GM12878 (cell line): ENCODE measurements around the gene SRGAP2C.
"Not testable (repeated sequence)": the region's sequence is repeated elsewhere in the genome, so short reads cannot be mapped to it uniquely, and the experiment has no call there.

ENCODE experiments used
- EP300 ChIP-seq, 2 experiments: fragments of 150-350 bp in 1 of 2; IDR thresholded peaks; 2 replicates each; pipeline ENCODE4 v1.6.1; 2011 to 2012; ENCODE audit warnings: low read depth in 2 of 2, low read length in 2 of 2, borderline replicate concordance in 1 of 2, improper control_type of control experiment in 1 of 2, inconsistent platforms in 1 of 2; ENCODE audit not compliant: control insufficient read depth in 1 of 2
- EZH2 ChIP-seq: IDR thresholded peaks from 2 replicates; pipeline ENCODE4 v1.6.1; 2012; ENCODE audit warnings: low read depth, mild to moderate bottlenecking, control low read depth, inconsistent platforms, low read length, borderline replicate concordance; ENCODE audit not compliant: control insufficient read depth
- MXI1 ChIP-seq: fragments of 150-350 bp; IDR thresholded peaks from 2 replicates; pipeline ENCODE4 v1.6.1; 2011; ENCODE audit warnings: low read depth, mild to moderate bottlenecking, inconsistent platforms, low read length, improper control_type of control experiment
- SMAD5 ChIP-seq: IDR thresholded peaks from 2 replicates; pipeline ENCODE4 v1.6.1; 2016; ENCODE audit warnings: antibody characterized with exemption, low read depth
- SMARCA5 ChIP-seq: fragments of 450-650 bp; IDR thresholded peaks from 2 replicates; pipeline ENCODE4 v1.6.1; 2017; ENCODE audit warnings: mild to moderate bottlenecking
- YY1 ChIP-seq: IDR thresholded peaks from 2 replicates; pipeline ENCODE4 v1.6.1; 2011; ENCODE audit warnings: low read depth, mild to moderate bottlenecking, low read length
- ZNF274 ChIP-seq: IDR thresholded peaks from one replicate; pipeline ENCODE4 v1.8.0; 2011; ENCODE audit not compliant: insufficient read length, insufficient read depth
- ZNF384 ChIP-seq: IDR thresholded peaks from 2 replicates; pipeline ENCODE4 v1.6.1; 2012; ENCODE audit warnings: low read depth, mild to moderate bottlenecking, low read length, improper control_type of control experiment, borderline replicate concordance
- TF ChIP-seq, protein P1 (sequence below), 3 experiments: IDR thresholded peaks in 2 of 3; conservative IDR thresholded peaks in 1 of 3; 2 replicates each; pipeline ENCODE4 v1.5.1; 2011; ENCODE audit warnings: low read depth in 3 of 3, low read length in 3 of 3, mild to moderate bottlenecking in 3 of 3, control low read depth in 2 of 3, moderate library complexity in 2 of 3, inconsistent platforms in 1 of 3, mixed read lengths in 1 of 3; ENCODE audit not compliant: control insufficient read depth in 2 of 3, insufficient read depth in 1 of 3; ENCODE audit errors: extremely low read depth in 1 of 3
- TF ChIP-seq, protein P2 (sequence below): IDR thresholded peaks from 2 replicates; pipeline ENCODE4 v1.6.1; 2011; ENCODE audit warnings: low read depth, mild to moderate bottlenecking, low read length, moderate library complexity, borderline replicate concordance; ENCODE audit errors: extremely low read depth
- TF ChIP-seq, protein P3 (sequence below): IDR thresholded peaks from 2 replicates; pipeline ENCODE4 v1.6.1; 2012; ENCODE audit warnings: low read depth, low read length, improper control_type of control experiment
- TF ChIP-seq, protein P4 (sequence below): IDR thresholded peaks from 2 replicates; pipeline ENCODE4 v1.6.1; 2011; ENCODE audit warnings: borderline replicate concordance, low read depth, mild to moderate bottlenecking, moderate library complexity, mixed read lengths, low read length; ENCODE audit not compliant: insufficient read depth; ENCODE audit errors: extremely low read length
- TF ChIP-seq, protein P5 (sequence below): fragments of 450-650 bp; IDR thresholded peaks from 2 replicates; pipeline ENCODE4 v1.6.1; 2017; ENCODE audit warnings: low read depth, mild to moderate bottlenecking, moderate library complexity

DNA sequence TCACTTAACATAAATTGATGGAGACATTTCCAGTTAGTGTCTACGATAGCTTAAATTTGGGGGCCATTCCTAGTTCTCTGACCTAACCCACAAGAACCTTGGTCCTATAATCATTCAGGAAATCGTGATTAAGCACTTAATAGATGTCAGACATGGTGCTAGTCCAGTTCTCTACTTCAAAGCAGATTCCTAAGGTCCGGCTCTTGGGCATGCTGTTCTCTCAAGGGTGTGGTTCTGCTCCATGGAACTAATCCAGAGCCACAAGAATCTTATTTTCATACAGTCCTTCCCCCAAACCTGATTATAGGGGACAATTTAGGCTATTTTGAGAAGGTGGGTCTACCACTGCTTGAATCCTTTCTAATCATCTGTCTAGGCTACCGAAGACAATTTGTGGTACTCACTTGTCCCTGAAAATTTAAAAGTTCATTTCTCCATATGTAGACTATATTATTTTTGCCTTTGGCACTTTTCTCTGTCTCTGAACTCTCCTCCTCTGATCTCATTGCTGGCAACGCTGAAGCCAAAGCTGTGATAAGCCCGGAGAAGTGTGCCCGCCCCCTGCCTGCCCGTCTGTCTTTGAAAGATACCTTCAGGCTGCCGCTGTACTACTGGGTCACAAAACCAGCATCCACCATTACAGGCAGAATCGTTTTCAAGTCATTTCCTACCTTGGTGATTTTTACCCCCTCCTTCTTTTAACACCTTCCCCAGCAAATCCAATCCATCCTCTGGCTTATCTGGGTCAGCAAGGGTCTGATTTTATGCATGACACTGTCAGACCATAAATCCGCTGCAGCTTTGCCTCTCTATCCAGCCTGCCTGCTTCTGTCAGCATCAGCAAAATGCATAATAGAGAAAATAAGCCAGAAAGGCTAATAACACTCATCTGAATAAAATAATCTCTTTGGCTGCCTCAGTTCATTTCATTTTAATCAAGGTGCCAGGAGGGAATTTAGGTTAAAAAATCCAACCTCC lies 133.0 kb downstream of the SRGAP2C start:
- TF ChIP-seq MXI1; ZNF274; SMARCA5; SMAD5; ZNF384; YY1; EZH2; EP300 (IDR thresholded peaks at IDR 0.05; ENCODE audit: borderline replicate concordance in 1 of 2, control insufficient read depth in 1 of 2, low read depth in 2 of 2, low read length in 2 of 2): not testable (repeated sequence)
- TF ChIP-seq, protein P1, sequence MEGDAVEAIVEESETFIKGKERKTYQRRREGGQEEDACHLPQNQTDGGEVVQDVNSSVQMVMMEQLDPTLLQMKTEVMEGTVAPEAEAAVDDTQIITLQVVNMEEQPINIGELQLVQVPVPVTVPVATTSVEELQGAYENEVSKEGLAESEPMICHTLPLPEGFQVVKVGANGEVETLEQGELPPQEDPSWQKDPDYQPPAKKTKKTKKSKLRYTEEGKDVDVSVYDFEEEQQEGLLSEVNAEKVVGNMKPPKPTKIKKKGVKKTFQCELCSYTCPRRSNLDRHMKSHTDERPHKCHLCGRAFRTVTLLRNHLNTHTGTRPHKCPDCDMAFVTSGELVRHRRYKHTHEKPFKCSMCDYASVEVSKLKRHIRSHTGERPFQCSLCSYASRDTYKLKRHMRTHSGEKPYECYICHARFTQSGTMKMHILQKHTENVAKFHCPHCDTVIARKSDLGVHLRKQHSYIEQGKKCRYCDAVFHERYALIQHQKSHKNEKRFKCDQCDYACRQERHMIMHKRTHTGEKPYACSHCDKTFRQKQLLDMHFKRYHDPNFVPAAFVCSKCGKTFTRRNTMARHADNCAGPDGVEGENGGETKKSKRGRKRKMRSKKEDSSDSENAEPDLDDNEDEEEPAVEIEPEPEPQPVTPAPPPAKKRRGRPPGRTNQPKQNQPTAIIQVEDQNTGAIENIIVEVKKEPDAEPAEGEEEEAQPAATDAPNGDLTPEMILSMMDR (IDR thresholded peaks at IDR 0.05 in 2 of 3, conservative IDR thresholded peaks at IDR 0.05 in 1 of 3; ENCODE audit: control insufficient read depth in 2 of 3, extremely low read depth in 1 of 3, insufficient read depth in 1 of 3, low read depth in 3 of 3, low read length in 3 of 3) = not testable (repeated sequence)
- TF ChIP-seq, protein P2, sequence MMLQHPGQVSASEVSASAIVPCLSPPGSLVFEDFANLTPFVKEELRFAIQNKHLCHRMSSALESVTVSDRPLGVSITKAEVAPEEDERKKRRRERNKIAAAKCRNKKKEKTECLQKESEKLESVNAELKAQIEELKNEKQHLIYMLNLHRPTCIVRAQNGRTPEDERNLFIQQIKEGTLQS = not testable (repeated sequence)
- TF ChIP-seq, protein P3, sequence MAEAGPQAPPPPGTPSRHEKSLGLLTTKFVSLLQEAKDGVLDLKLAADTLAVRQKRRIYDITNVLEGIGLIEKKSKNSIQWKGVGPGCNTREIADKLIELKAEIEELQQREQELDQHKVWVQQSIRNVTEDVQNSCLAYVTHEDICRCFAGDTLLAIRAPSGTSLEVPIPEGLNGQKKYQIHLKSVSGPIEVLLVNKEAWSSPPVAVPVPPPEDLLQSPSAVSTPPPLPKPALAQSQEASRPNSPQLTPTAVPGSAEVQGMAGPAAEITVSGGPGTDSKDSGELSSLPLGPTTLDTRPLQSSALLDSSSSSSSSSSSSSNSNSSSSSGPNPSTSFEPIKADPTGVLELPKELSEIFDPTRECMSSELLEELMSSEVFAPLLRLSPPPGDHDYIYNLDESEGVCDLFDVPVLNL = not testable (repeated sequence)
- TF ChIP-seq, protein P4, sequence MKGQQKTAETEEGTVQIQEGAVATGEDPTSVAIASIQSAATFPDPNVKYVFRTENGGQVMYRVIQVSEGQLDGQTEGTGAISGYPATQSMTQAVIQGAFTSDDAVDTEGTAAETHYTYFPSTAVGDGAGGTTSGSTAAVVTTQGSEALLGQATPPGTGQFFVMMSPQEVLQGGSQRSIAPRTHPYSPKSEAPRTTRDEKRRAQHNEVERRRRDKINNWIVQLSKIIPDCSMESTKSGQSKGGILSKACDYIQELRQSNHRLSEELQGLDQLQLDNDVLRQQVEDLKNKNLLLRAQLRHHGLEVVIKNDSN = not testable (repeated sequence)
- TF ChIP-seq, protein P5, sequence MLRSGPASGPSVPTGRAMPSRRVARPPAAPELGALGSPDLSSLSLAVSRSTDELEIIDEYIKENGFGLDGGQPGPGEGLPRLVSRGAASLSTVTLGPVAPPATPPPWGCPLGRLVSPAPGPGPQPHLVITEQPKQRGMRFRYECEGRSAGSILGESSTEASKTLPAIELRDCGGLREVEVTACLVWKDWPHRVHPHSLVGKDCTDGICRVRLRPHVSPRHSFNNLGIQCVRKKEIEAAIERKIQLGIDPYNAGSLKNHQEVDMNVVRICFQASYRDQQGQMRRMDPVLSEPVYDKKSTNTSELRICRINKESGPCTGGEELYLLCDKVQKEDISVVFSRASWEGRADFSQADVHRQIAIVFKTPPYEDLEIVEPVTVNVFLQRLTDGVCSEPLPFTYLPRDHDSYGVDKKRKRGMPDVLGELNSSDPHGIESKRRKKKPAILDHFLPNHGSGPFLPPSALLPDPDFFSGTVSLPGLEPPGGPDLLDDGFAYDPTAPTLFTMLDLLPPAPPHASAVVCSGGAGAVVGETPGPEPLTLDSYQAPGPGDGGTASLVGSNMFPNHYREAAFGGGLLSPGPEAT = not testable (repeated sequence)
